Measurements from ENCODE around the gene PDE4A.

PDE4A gene

GRCh38 chr19:10468133-10468532 lies 47.8 kb downstream of the PDE4A start:
- DNase-seq = no peak

GRCh38 chr19:10471909-10472308 lies 51.6 kb downstream of the PDE4A start:
- no peak for DNase-seq

- no peak for DNase-seq
These were observed 52.9 kb downstream of the PDE4A start for GRCh38 chr19:10473192-10473591.

DNA sequence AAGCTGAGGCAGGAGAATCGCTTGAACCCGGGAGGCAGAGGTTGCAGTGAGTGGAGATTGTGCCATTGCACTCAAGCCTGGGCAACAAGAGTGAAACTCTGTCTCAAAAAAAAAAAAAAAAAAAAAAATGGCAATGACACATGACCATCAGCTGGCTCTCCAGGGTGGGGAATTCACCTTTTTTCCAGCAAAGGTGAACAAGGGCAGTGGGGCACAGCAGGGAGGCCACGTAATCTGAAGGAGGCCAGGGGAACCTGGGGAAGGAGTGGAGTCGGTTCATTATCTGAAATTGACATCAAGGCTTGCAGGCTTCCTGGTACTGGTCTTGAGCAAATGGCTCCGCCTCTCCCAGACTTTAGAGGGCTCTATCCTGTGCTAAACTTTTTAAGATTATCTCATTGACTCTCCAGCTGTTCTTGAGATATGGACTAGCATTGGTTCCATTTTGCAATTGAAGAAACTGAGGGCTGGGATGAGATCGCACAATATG lies 54.7 kb downstream of the PDE4A start:
- no peak for DNase-seq

GRCh38 chr19:10478476-10478875 lies 58.1 kb downstream of the PDE4A start:
- DNase-seq = no peak

DNA sequence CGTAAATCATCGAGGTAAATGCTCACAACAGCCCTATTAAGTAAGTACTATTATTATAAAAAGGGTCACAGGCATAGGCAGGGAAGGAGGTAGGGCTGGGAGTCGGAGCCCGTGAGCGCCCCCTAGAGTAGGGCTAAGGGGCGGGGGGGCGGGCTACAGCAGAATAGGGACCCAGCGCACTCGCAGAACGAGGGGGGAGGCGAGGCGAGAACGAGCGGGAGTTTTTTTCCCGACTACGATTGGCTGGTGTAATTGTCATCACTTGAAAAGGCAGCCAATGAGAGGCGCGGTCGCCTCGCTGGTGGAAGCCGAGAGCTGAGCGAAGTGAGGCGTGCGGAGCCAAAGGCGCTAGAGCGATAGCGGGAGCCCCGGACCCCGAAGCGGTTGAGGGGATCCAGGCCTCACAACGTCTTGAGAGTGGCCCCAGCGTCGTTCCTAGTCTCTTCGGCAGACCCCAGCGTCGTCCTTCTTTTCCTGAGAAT lies 58.6 kb downstream of the PDE4A start:
- peak; percentile 83 for DNase-seq

DNA sequence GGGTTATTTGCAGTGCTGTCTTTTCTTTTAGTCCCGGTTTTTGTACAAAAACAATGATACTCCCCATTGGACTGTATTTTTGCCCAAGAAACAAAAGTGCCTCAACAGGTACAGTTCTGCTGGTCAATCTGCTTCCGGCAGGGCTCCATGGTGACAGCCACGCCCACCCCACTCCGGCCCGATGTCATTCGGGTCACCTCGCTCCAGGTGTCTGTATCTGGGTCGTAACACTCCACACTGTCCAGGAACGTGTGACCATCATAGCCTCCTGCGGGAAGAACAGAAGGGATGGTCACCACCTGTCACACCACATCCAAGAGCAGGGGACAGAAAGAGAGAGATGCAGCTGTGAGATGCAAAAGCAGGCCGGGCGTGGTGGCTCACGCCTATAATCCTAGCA lies 66.2 kb downstream of the PDE4A start:
- no peak for DNase-seq

GRCh38 chr19:10491472-10492047 lies 71.2 kb downstream of the PDE4A start:
- DNase-seq = no peak

DNA sequence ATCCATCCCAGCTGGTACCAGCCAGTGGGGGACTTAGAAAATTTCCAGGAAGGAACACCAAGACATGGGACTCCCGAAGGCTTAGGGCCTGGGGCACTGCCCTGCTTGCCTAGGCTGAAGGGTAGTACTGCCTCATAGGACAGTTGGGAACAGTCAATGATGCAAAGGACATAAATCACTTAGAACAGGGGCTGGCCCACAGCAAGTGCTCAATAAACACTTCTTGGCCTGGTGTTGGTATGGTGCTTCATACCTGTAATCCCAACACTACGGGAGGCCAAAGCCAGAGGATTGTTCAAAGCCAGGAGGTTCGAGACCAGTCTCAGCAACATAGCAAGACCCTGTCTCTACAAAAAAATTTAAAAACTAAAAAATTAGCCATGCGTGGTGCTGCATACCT lies 77.0 kb downstream of the PDE4A start:
- DNase-seq = no peak

DNA sequence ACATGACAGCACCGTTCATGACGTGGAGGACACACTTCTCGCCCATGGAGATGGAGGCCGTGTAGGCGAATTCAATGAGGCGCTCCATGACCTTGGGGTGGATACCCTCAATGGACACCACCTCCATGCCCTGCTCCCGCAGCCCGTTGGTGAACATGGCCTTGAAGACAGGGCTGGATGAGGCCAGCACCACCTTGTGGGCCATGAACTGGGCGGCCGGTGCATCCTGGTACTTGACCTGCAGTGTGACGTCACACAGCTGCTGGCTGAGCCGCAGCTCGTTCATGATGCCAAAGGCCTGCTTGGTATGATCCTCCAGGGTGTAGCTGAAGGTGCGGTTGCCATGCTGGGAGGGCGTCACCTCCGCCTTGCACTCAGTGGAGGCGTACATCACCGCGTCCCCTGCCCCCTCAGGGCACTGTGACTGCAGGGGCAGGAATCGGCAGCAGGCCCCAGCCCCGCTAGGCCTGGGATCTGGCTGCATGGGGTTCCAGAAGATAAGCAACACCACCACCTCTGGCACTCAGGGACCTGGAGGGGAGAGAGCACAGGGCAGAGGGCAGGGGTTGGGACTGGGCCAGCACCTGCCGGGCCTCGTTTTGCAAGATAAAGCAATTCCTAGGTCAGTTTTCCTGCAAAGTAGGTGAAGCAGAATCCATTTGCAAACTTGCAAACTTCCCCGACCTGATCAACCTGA lies 79.4 kb downstream of the PDE4A start:
- DNase-seq = no peak

DNA sequence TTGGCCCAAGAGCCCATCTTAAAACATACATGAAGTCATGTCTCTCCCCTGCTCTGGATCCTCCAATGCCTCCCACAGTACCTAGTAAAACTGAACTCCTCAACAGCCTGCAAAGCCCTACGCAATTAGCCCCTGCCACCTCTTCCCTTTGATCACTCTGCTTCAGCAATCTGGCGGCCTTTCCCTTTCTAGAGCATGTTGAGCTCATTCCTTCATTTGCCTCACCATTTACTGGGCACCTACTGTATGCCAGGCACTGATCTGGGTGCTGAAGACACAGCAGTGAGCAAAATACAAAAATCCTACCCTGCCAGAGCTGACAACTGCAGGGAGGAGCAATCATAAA lies 79.9 kb downstream of the PDE4A start:
- no peak for DNase-seq

- no peak for DNase-seq
These were observed 81.7 kb downstream of the PDE4A start for GRCh38 chr19:10501971-10502523.

GRCh38 chr19:10502524-10503001 lies 82.2 kb downstream of the PDE4A start:
- peak; percentile 94 for DNase-seq

GRCh38 chr19:10503002-10503789 lies 82.9 kb downstream of the PDE4A start, which contains the start of gene KEAP1:
Gene KEAP1, minus strand, starts transcription at chr19:10503356. Its CDS starts 3,323 bp downstream, at chr19:10500033.
- peak; percentile 43 for DNase-seq

GRCh38 chr19:10505583-10506229 lies 85.4 kb downstream of the PDE4A start:
- DNase-seq = no peak

GRCh38 chr19:10508036-10508435 lies 87.7 kb downstream of the PDE4A start:
- DNase-seq = no peak

DNA sequence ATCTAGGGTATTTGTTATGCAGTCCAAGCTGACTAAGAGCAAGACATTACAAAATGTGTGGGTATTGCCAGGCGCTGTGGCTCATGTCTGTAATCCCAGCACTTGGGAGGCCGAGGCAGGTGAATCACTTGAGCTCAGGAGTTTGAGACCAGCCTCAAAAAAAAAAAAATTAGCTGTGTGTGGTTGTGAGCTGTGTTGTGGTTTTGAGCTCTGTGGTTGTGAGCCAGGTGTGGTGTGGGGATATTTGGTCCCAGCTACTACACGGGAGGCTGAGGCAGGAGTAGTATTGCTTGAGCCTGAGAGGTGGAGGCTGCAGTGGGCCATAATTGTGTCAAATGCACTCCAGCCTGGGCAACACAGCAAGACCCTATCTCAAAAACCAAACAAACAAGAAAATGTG lies 88.4 kb downstream of the PDE4A start:
- DNase-seq = no peak

GRCh38 chr19:10510301-10510802 lies 90.0 kb downstream of the PDE4A start:
- no peak for DNase-seq

GRCh38 chr19:10513223-10513622 lies 92.9 kb downstream of the PDE4A start:
- no peak for DNase-seq

- DNase-seq = no peak
These were observed 94.1 kb downstream of the PDE4A start for GRCh38 chr19:10514211-10515145.

GRCh38 chr19:10516064-10516385 lies 95.7 kb downstream of the PDE4A start:
- no peak for DNase-seq

Measured in NCI-H2171 (cell line).